Activated CD4-positive, alpha-beta T cell treated with anti-CD3 and anti-CD28 coated beads for 48 hours (primary cell): ENCODE measurements around the gene ACOXL.
"Not testable (repeated sequence)": the region's sequence is repeated elsewhere in the genome, so short reads cannot be mapped to it uniquely, and the experiment has no call there.

Experiments
- DNase-seq: peaks from one replicate; pipeline ENCODE4 v3.0.0-alpha.2; 2020

The ACOXL gene

GRCh38 chr2:111048856-111049768 is 316.7 kb downstream of the ACOXL start:
- DNase-seq, result no peak

GRCh38 chr2:111049792-111050640 is 317.6 kb downstream of the ACOXL start:
- peak; percentile 41 for DNase-seq

GRCh38 chr2:111050701-111051376 is 318.5 kb downstream of the ACOXL start:
- DNase-seq, result no peak

- DNase-seq, result no peak
Measured at GRCh38 chr2:111052621-111053020, 320.2 kb downstream of the ACOXL start.

GRCh38 chr2:111053266-111053665 is 320.9 kb downstream of the ACOXL start:
- no peak for DNase-seq

- DNase-seq, result no peak
Measured at GRCh38 chr2:111053825-111054515, 321.6 kb downstream of the ACOXL start.

- peak; percentile 77 for DNase-seq
Measured at GRCh38 chr2:111054791-111055691, 322.7 kb downstream of the ACOXL start.

- DNase-seq, result no peak
Measured at GRCh38 chr2:111055735-111056134, 323.4 kb downstream of the ACOXL start.

- no peak for DNase-seq
Measured at GRCh38 chr2:111057045-111057444, 324.7 kb downstream of the ACOXL start.

- DNase-seq, result no peak
Measured at GRCh38 chr2:111057721-111058120, 325.3 kb downstream of the ACOXL start.

GRCh38 chr2:111058264-111058663 is 325.9 kb downstream of the ACOXL start:
- DNase-seq, result no peak

- no peak for DNase-seq
Measured at GRCh38 chr2:111061191-111061590, 328.8 kb downstream of the ACOXL start.

- no peak for DNase-seq
Measured at GRCh38 chr2:111062417-111062816, 330.0 kb downstream of the ACOXL start.

GRCh38 chr2:111066062-111066593 is 333.8 kb downstream of the ACOXL start:
- DNase-seq, result no peak

GRCh38 chr2:111068435-111069058 is 336.2 kb downstream of the ACOXL start:
- DNase-seq, result no peak

- DNase-seq, result no peak
Measured at GRCh38 chr2:111069722-111070121, 337.3 kb downstream of the ACOXL start.

- no peak for DNase-seq
Measured at GRCh38 chr2:111071600-111072171, 339.3 kb downstream of the ACOXL start.

GRCh38 chr2:111072220-111072871 is 340.0 kb downstream of the ACOXL start:
- no peak for DNase-seq

GRCh38 chr2:111082659-111083058 is 350.3 kb downstream of the ACOXL start:
- DNase-seq, result not testable (repeated sequence)

GRCh38 chr2:111091811-111092211 is 359.4 kb downstream of the ACOXL start:
- DNase-seq, result no peak
